Measurements from ENCODE around the gene CCDC71. TPM values are rescaled to one million over a fixed set of nuclear protein-coding genes. Genes with fewer than 3 reads are reported as not detected.
A peak's percentile ranks its signal among the peaks of the same experiment; 100 is the strongest.

Gene CCDC71
- total and polyA plus RNA-seq, 9 of the 15 experiments (the other 6 are each of a cell fraction or from before 2014, with no cell fraction given) = 0.13 to 19.3 (median 14.3) TPM

- TF ChIP-seq ZNF431 (CRISPR knock-in tag; IDR thresholded peaks at IDR 0.05) (no peak), JUN (IDR thresholded peaks at IDR 0.05; ENCODE audit: borderline replicate concordance, low read depth, low read length) (no peak), JUN (CRISPR knock-in tag; IDR thresholded peaks at IDR 0.05; ENCODE audit: borderline replicate concordance) (no peak), MXI1 (IDR thresholded peaks at IDR 0.05; ENCODE audit: low read depth, low read length) (no peak), GMEB1 (CRISPR knock-in tag; IDR thresholded peaks at IDR 0.05) (no peak), KDM5B (IDR thresholded peaks at IDR 0.05; ENCODE audit: insufficient replicate concordance, low read depth, low read length) (no peak), ZNF3 (CRISPR knock-in tag; IDR thresholded peaks at IDR 0.05) (no peak), KLF10 (CRISPR knock-in tag; IDR thresholded peaks at IDR 0.05) (no peak), ZFX (CRISPR knock-in tag; IDR thresholded peaks at IDR 0.05) (peak; percentile 57), TBP (optimal IDR thresholded peaks at IDR 0.05; ENCODE audit: low read depth, low read length) (peak; percentile 32), MCM2 (IDR thresholded peaks at IDR 0.05; ENCODE audit: low read depth) (no peak), ZNF282 (CRISPR knock-in tag; IDR thresholded peaks at IDR 0.05) (no peak), SPI1 (IDR thresholded peaks at IDR 0.05; ENCODE audit: borderline replicate concordance, low read depth, low read length) (no peak), GTF2A2 (tag; IDR thresholded peaks at IDR 0.05) (no peak), CBX5 (IDR thresholded peaks at IDR 0.05; ENCODE audit: borderline replicate concordance, low read depth) (no peak), ZNF253 (CRISPR knock-in tag; conservative IDR thresholded peaks at IDR 0.05) (no peak), MTF1 (CRISPR knock-in tag; IDR thresholded peaks at IDR 0.05; ENCODE audit: borderline replicate concordance) (no peak), C11orf30 (IDR thresholded peaks at IDR 0.05; ENCODE audit: low read depth) (no peak), EP400 (IDR thresholded peaks at IDR 0.05) (no peak), FIP1L1 (IDR thresholded peaks at IDR 0.05; ENCODE audit: low read depth, low read length, poor library complexity, severe bottlenecking) (no peak), KLF16 (IDR thresholded peaks at IDR 0.05) (no peak), FOXP4 (CRISPR knock-in tag; IDR thresholded peaks at IDR 0.05; ENCODE audit: borderline replicate concordance) (no peak), PHF8 (IDR thresholded peaks at IDR 0.05; ENCODE audit: borderline replicate concordance, low read length) (peak; percentile 56; the same call in 1 of the 2 replicates), ZNF639 (CRISPR knock-in tag; conservative IDR thresholded peaks at IDR 0.05 in 1 of 2, IDR thresholded peaks at IDR 0.05 in 1 of 2) (no peak)
Observed at GRCh38 chr3:49132437-49133225, 33.5 kb downstream of the CCDC71 start, which contains the start of gene LAMB2 (continued).
